ENCODE results near the gene UGT2B7. TPM values are rescaled to one million over a fixed set of nuclear protein-coding genes. Genes with fewer than 3 reads are reported as not detected.

Gene UGT2B7
- total RNA-seq, 2 donors from 2014 or later, result 3.0 to 8.4 TPM

DNA sequence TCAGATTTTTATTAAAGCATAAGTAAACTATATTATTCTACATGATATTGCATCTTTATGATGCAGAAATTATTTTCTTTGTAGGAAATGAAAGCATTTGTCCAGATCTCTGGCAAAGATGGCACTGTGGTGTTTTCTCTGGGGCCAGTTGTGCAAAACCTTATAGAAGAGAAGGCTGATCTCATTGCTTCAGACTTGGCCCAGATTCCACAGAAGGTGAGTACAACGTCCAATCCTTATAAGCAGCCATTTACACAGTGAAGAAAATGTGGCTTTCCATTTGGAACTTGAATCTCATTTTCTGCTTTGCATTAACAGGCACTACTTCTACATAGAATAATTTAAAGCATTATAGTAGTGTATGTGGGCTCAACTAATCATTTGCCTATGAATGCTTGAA lies 6.9 kb upstream of the UGT2B7 start:
- Histone ChIP-seq H3K9ac (ENCODE audit: low read depth in 2 of 2, low read length in 2 of 2) (no peak overlapping the region), H3K4me1 (no peaks in the 10 kb centered on the region), H3K27ac (no peak overlapping the region), H3K4me3 (no peak overlapping the region), H3K36me3 (no peaks in the 10 kb centered on the region), H3K9me3 (no peaks in the 10 kb centered on the region), H3K27me3 (no peaks in the 10 kb centered on the region)
- intact Hi-C loops (cut with DNase I), result no loop called here
- no peak for DNase-seq
- TF ChIP-seq, protein P1, sequence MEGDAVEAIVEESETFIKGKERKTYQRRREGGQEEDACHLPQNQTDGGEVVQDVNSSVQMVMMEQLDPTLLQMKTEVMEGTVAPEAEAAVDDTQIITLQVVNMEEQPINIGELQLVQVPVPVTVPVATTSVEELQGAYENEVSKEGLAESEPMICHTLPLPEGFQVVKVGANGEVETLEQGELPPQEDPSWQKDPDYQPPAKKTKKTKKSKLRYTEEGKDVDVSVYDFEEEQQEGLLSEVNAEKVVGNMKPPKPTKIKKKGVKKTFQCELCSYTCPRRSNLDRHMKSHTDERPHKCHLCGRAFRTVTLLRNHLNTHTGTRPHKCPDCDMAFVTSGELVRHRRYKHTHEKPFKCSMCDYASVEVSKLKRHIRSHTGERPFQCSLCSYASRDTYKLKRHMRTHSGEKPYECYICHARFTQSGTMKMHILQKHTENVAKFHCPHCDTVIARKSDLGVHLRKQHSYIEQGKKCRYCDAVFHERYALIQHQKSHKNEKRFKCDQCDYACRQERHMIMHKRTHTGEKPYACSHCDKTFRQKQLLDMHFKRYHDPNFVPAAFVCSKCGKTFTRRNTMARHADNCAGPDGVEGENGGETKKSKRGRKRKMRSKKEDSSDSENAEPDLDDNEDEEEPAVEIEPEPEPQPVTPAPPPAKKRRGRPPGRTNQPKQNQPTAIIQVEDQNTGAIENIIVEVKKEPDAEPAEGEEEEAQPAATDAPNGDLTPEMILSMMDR (IDR thresholded peaks at IDR 0.05), result no peak

DNA sequence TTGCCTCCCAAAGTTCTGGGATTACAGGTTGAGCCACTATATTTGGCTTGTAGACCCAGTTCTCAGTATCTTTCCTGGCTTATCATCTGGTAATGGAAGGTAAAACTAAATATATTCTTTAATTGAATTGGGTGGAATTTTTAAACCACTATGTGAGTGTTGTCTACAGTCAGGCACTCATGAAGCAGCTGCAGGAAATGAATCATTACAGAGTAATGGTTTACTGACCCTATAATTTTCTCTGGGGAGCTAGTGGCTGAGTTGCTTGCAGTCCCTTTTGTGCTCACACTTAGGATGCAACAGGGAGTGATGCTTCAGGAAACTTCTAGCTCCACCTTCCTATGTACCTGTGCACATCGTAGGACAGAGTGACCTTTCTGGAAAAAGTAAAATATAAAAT lies 4.1 kb upstream of the UGT2B7 start:
- Histone ChIP-seq H3K9me3 (no peaks in the 10 kb centered on the region), H3K27ac (no peak overlapping the region), H3K27me3 (no peaks in the 10 kb centered on the region), H3K9ac (ENCODE audit: low read depth in 2 of 2, low read length in 2 of 2) (no peak overlapping the region), H3K36me3 (no peaks in the 10 kb centered on the region), H3K4me3 (no peak overlapping the region), H3K4me1 (no peaks in the 10 kb centered on the region)
- intact Hi-C loops (cut with DNase I), result no loop called here
- TF ChIP-seq, protein P1 (IDR thresholded peaks at IDR 0.05), result no peak
- DNase-seq, result no peak

DNA sequence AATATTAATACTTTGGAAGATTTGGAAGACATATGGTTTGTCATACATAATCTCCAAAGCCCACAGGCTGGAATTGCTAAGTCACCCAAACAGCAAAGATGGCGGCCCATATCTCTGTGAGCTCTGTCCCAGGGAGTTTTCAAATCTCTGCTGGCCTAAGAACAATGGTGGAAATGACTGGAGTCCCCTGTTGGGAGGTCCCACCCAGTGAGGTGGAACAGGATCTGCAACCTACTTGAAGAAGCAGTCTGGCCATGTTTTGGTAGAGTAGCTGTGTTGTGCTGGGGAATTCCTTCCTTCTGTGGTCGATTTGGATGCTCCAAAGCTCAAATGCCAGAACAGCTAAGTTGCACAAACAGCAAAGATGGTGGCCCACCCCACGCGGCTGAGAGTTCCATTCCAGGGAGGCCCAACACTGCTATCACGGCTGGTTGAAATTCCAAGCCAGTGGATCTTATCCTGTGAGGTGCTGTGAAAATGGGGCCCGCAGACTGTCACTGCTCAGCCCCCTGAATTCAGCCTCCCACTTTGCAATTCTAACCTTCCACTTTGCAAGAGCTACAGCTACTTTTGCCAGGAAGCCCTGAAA lies 3.2 kb upstream of the UGT2B7 start:
- Histone ChIP-seq H3K27me3 (no peaks in the 10 kb centered on the region), H3K27ac (no peak overlapping the region), H3K36me3 (no peaks in the 10 kb centered on the region), H3K4me3 (no peak overlapping the region), H3K9me3 (no peaks in the 10 kb centered on the region), H3K9ac (ENCODE audit: low read depth in 2 of 2, low read length in 2 of 2) (no peak overlapping the region), H3K4me1 (no peaks in the 10 kb centered on the region)
- TF ChIP-seq, protein P1 (IDR thresholded peaks at IDR 0.05), result no peak
- intact Hi-C loops (cut with DNase I), result no loop called here
- DNase-seq, result no peak

DNA sequence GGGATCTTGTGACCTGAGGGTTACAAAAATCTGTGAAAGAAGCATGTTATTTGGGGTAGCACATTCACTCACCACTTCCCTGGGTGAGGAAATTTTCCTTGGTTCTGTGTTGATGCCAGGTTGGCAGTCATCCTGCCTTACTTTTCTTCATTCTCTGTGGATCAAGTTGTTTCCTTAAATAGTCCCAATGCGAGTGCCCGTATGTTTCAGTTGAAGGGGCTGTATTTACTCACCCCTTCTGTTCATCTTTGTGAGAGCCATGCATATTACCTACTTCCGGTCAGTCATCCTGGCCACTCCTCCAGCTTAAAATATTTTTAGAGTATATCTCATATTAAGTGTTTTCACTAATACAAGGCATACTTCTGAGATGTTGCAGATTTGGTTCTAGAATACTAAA lies 2.6 kb upstream of the UGT2B7 start:
- DNase-seq, result no peak
- Histone ChIP-seq H3K36me3 (no peaks in the 10 kb centered on the region), H3K27ac (no peak overlapping the region), H3K27me3 (no peaks in the 10 kb centered on the region), H3K4me3 (no peak overlapping the region), H3K9me3 (no peaks in the 10 kb centered on the region), H3K4me1 (no peaks in the 10 kb centered on the region), H3K9ac (ENCODE audit: low read depth in 2 of 2, low read length in 2 of 2) (no peak overlapping the region)
- intact Hi-C loops (cut with DNase I), result no loop called here
- TF ChIP-seq, protein P1 (IDR thresholded peaks at IDR 0.05), result no peak

DNA sequence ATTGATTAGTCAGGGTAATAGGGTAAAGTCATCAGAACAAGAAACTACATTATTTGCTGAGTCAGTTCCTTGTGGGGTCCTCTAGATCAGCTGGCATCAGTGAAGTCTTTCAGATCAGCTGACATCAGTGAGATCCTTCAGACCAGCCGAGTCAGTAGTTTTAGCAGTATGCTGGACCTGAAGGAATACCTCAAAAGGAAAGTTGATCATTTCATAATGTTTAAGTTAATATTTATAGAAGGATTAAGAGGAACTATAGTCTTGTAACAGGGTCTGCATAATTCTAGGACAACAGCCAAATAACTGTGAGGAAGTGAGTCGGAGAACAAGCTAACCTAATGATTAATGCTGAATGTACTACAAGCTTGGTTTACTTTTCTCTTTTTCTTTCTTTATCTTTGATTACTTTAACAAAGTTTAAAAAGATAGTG lies 958 bp upstream of the UGT2B7 start:
- H3K4me3 ChIP-seq, result no peak overlapping the region
- no peaks in the 10 kb centered on the region for H3K27me3 ChIP-seq
- TF ChIP-seq, protein P1 (IDR thresholded peaks at IDR 0.05), result no peak
- no peaks in the 10 kb centered on the region for H3K4me1 ChIP-seq
- H3K27ac ChIP-seq, result no peak overlapping the region
- no peak overlapping the region for H3K9ac ChIP-seq (ENCODE audit: low read depth in 2 of 2, low read length in 2 of 2)
- no peaks in the 10 kb centered on the region for H3K36me3 ChIP-seq
- no peaks in the 10 kb centered on the region for H3K9me3 ChIP-seq
- intact Hi-C loops (cut with DNase I), result no loop called here
- no peak for DNase-seq

All from colonic mucosa (tissue), 4 donors.